IMR-90 (cell line): ENCODE measurements around the gene PDGFC.

Experiments
- CEBPB ChIP-seq: IDR thresholded peaks from 2 replicates; pipeline ENCODE4 v1.6.1; 2012; ENCODE audit warnings: low read depth, low read length, improper control_type of control experiment
- CHD1 ChIP-seq: IDR thresholded peaks from 2 replicates; pipeline ENCODE4 v1.6.1; 2012; ENCODE audit warnings: low read depth, low read length, improper control_type of control experiment
- FOS ChIP-seq: fragments of 150-350 bp; IDR thresholded peaks from 2 replicates; pipeline ENCODE4 v1.6.1; 2016; ENCODE audit warnings: low read depth, low read length
- MAFK ChIP-seq: IDR thresholded peaks from 2 replicates; pipeline ENCODE4 v1.6.1; 2012; ENCODE audit warnings: low read depth, low read length, improper control_type of control experiment
- NFE2L2 ChIP-seq: fragments of 150-350 bp; IDR thresholded peaks from 2 replicates; pipeline ENCODE4 v1.6.1; 2016; ENCODE audit warnings: low read depth, mild to moderate bottlenecking, low read length
- POLR2A ChIP-seq: IDR thresholded peaks from 2 replicates; pipeline ENCODE4 v1.6.1; 2012; ENCODE audit warnings: mild to moderate bottlenecking, low read depth, low read length
- RAD21 ChIP-seq: IDR thresholded peaks from 2 replicates; pipeline ENCODE4 v1.6.1; 2012; ENCODE audit warnings: low read length, improper control_type of control experiment
- RFX5 ChIP-seq: IDR thresholded peaks from 2 replicates; pipeline ENCODE4 v1.8.0; 2012; ENCODE audit warnings: low read depth, mild to moderate bottlenecking, low read length, moderate library complexity
- TF ChIP-seq, protein P1 (sequence below): conservative IDR thresholded peaks from 2 replicates; pipeline ENCODE4 v1.5.1; 2012; ENCODE audit warnings: mild to moderate bottlenecking, low read depth, low read length, improper control_type of control experiment
- TF ChIP-seq, protein P2 (sequence below): fragments of 150-350 bp; IDR thresholded peaks from 2 replicates; pipeline ENCODE4 v1.6.1; 2017; ENCODE audit warnings: mild to moderate bottlenecking, antibody characterized with exemption, low read length, low read depth
- TF ChIP-seq, protein P3 (sequence below): fragments of 150-350 bp; IDR thresholded peaks from 2 replicates; pipeline ENCODE4 v1.6.1; 2016; ENCODE audit warnings: low read depth, mild to moderate bottlenecking, low read length, moderate library complexity, borderline replicate concordance

DNA sequence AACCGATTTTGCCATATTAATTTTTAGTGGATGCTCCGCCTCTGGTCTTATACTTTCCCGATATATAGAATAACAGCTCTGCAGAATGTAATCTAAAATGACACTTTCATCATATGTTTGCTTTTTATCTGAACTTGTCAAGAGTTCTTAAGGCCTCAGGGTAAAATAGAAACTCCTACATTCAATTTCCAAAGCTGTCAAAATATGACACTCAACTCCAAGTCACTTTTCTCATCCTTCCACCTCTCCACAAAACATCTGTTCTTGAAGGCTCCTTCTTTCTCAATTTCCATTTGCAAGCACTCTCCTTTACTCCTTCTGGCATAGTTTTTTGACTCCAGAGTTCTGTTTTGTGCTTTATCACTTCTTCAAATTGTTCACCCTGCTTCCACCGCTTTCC, 242.2 kb downstream of the PDGFC start:
- no peak for TF ChIP-seq POLR2A
- TF ChIP-seq, protein P1, sequence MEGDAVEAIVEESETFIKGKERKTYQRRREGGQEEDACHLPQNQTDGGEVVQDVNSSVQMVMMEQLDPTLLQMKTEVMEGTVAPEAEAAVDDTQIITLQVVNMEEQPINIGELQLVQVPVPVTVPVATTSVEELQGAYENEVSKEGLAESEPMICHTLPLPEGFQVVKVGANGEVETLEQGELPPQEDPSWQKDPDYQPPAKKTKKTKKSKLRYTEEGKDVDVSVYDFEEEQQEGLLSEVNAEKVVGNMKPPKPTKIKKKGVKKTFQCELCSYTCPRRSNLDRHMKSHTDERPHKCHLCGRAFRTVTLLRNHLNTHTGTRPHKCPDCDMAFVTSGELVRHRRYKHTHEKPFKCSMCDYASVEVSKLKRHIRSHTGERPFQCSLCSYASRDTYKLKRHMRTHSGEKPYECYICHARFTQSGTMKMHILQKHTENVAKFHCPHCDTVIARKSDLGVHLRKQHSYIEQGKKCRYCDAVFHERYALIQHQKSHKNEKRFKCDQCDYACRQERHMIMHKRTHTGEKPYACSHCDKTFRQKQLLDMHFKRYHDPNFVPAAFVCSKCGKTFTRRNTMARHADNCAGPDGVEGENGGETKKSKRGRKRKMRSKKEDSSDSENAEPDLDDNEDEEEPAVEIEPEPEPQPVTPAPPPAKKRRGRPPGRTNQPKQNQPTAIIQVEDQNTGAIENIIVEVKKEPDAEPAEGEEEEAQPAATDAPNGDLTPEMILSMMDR, result no peak
- TF ChIP-seq MAFK, result no peak
- TF ChIP-seq, protein P2, sequence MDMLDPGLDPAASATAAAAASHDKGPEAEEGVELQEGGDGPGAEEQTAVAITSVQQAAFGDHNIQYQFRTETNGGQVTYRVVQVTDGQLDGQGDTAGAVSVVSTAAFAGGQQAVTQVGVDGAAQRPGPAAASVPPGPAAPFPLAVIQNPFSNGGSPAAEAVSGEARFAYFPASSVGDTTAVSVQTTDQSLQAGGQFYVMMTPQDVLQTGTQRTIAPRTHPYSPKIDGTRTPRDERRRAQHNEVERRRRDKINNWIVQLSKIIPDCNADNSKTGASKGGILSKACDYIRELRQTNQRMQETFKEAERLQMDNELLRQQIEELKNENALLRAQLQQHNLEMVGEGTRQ, result no peak
- TF ChIP-seq RAD21, result no peak
- no peak for TF ChIP-seq NFE2L2
- no peak for TF ChIP-seq FOS
- TF ChIP-seq, protein P3, sequence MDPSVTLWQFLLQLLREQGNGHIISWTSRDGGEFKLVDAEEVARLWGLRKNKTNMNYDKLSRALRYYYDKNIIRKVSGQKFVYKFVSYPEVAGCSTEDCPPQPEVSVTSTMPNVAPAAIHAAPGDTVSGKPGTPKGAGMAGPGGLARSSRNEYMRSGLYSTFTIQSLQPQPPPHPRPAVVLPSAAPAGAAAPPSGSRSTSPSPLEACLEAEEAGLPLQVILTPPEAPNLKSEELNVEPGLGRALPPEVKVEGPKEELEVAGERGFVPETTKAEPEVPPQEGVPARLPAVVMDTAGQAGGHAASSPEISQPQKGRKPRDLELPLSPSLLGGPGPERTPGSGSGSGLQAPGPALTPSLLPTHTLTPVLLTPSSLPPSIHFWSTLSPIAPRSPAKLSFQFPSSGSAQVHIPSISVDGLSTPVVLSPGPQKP, result no peak
- TF ChIP-seq CEBPB, result no peak
- TF ChIP-seq RFX5, result no peak
- no peak for TF ChIP-seq CHD1
